ENCODE measurements around the gene SMIM1. TPM values are rescaled to one million over a fixed set of nuclear protein-coding genes. Genes with fewer than 3 reads are reported as not detected.
"Not testable (repeated sequence)": the region's sequence is repeated elsewhere in the genome, so short reads cannot be mapped to it uniquely, and the experiment has no call there.

Gene SMIM1
- polyA plus RNA-seq, 3 donors = 16.0 to 28.5 (median 26.5) TPM

GRCh38 chr1:3787745-3788605 is 15.4 kb downstream of the SMIM1 start:
- no peak for DNase-seq

GRCh38 chr1:3788756-3789420 is 16.3 kb downstream of the SMIM1 start:
- DNase-seq = no peak

GRCh38 chr1:3789421-3790300 is 17.1 kb downstream of the SMIM1 start:
- no peak for DNase-seq

- no peak for DNase-seq
Observed at GRCh38 chr1:3790500-3790923, 18.0 kb downstream of the SMIM1 start.

GRCh38 chr1:3790952-3791351 is 18.4 kb downstream of the SMIM1 start:
- no peak for DNase-seq

GRCh38 chr1:3795453-3796214 is 23.1 kb downstream of the SMIM1 start:
- no peak for DNase-seq

- peak; percentile 91 for DNase-seq
Observed at GRCh38 chr1:3796215-3797061, 23.9 kb downstream of the SMIM1 start, which contains the start of gene LRRC47. LRRC47 (minus strand) TSS chr1:3796498; CDS start chr1:3796476, 22 bp downstream.

- DNase-seq = no peak
Observed at GRCh38 chr1:3799976-3800685, 27.6 kb downstream of the SMIM1 start.

- not testable (repeated sequence) for DNase-seq
Observed at GRCh38 chr1:3800795-3801194, 28.2 kb downstream of the SMIM1 start.

GRCh38 chr1:3803905-3804626 is 31.5 kb downstream of the SMIM1 start:
- DNase-seq = no peak

- not testable (repeated sequence) for DNase-seq
Observed at GRCh38 chr1:3804627-3804944, 32.0 kb downstream of the SMIM1 start.

GRCh38 chr1:3805038-3805437 is 32.5 kb downstream of the SMIM1 start:
- DNase-seq = no peak

GRCh38 chr1:3807769-3808168 is 35.2 kb downstream of the SMIM1 start:
- DNase-seq = no peak

- DNase-seq = no peak
Observed at GRCh38 chr1:3809680-3810079, 37.1 kb downstream of the SMIM1 start.

- not testable (repeated sequence) for DNase-seq
Observed at GRCh38 chr1:3810149-3810761, 37.7 kb downstream of the SMIM1 start.

- DNase-seq = no peak
Observed at GRCh38 chr1:3811595-3811911, 39.0 kb downstream of the SMIM1 start.

- DNase-seq = no peak
Observed at GRCh38 chr1:3814065-3814464, 41.5 kb downstream of the SMIM1 start.

- no peak for DNase-seq
Observed at GRCh38 chr1:3814771-3815561, 42.4 kb downstream of the SMIM1 start.

Measured in renal pelvis (tissue), 4 donors.